SK-N-MC (cell line): Measurements from ENCODE around the gene PPM1L.
"Not testable (repeated sequence)": the region's sequence is repeated elsewhere in the genome, so short reads cannot be mapped to it uniquely, and the experiment has no call there.

Experiments used
- DNase-seq: peaks from one replicate; pipeline ENCODE4 v3.0.0-alpha.2; 2011; ENCODE audit warnings: low read depth, low spot score
- H3K27ac ChIP-seq: fragments of 200-600 bp; sonication (generic); 2 replicates; pipeline ENCODE4 v1.5.1; 2016; ENCODE audit warnings: mixed run types
- H3K36me3 ChIP-seq: fragments of 200-600 bp; sonication (generic); 2 replicates; pipeline ENCODE4 v1.6.1; 2017; ENCODE audit warnings: antibody characterized with exemption, low read length, mixed read lengths; ENCODE audit not compliant: insufficient read depth
- H3K4me3 ChIP-seq: fragments of 200-600 bp; sonication (generic); 2 replicates; pipeline ENCODE4 v1.5.1; 2016
- H3K9ac ChIP-seq: fragments of 200-600 bp; sonication (generic); 2 replicates; pipeline ENCODE4 v1.8.0; 2017; ENCODE audit warnings: mixed run types, mixed read lengths; ENCODE audit not compliant: insufficient read length
- H3K9me3 ChIP-seq: fragments of 200-600 bp; sonication (generic); 2 replicates; pipeline ENCODE4 v1.6.1; 2017; ENCODE audit warnings: low read depth, mild to moderate bottlenecking, antibody characterized with exemption, low read length, moderate library complexity, mixed read lengths
- EZH2 ChIP-seq: fragments of 200-600 bp; sonication (generic); IDR thresholded peaks from one replicate; pipeline ENCODE4 v1.6.1; 2017; ENCODE audit warnings: antibody characterized with exemption
- FOXP2 ChIP-seq: optimal IDR thresholded peaks from 2 replicates; pipeline ENCODE3; 2011; ENCODE audit warnings: mild to moderate bottlenecking, moderate library complexity; ENCODE audit not compliant: insufficient read depth; ENCODE audit errors: extremely low read length, control extremely low read depth
- POLR2AphosphoS5 ChIP-seq: IDR thresholded peaks from 2 replicates; pipeline ENCODE4 v1.6.1; 2012; ENCODE audit warnings: mild to moderate bottlenecking, low read depth, low read length, borderline replicate concordance

Gene PPM1L

DNA sequence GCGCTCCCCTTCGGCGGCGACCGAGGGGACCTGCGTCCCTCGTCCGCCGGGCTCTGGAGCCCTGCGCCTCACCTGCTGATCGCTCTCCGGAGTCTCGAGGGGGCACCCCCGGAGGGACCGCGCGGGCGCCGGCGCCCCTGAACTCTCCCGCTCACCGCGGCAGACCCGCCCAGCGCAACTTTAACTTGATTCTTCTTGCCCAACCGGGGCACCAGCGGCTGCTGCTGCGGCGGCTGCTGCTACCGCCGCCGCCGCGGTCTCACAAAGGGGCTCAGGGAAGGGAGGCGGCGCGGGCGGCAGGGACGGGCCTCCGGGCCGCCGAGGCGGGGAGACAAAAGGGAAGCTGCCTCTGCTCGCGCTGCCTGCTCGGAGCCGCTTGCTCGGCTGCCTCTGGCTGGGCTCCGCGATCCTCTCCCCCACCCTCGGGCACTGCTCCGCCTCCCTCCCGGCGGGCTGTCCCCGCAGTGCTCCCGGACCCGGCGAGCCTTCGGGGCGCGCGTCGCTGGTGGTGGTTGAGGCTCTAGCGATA, at the start of gene PPM1L:
PPM1L (plus strand) TSS at position 456 of the 529 bp plus-strand sequence.
- TF ChIP-seq POLR2AphosphoS5 (no peak), EZH2 (no peak), FOXP2 (no peak)
- no peak for DNase-seq

DNA sequence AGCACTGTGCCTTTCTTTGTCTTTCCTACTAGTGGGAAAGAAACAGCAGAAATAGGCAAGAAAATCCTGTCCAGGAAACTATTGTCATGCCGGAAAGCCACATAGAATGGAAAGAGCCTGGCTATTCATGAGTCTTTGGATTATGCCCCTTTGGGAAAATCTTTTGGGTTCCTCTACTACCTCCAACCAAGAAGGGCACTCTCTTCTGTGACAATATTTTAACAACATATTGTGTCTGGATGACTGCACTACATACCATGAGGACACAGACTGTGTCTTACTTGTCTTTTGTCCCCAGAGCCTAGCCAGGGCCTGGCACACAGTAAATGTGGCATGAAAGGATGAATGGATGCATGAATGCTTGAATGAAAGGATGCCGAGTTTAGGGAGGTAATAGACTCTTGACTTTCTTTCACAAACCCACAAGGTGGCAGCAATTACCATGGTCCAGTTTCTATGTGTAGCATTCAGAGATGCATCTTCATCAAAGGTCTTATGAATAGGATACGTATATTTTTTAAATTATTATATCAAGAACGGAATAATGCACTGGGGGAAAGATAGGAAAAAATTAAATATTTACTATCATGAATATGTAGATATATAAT, 48.7 kb upstream of the PPM1L start:
- no peaks in the 10 kb centered on the region for H3K36me3 ChIP-seq
- TF ChIP-seq FOXP2 = no peak
- TF ChIP-seq POLR2AphosphoS5 = no peak
- no peak for TF ChIP-seq EZH2
- no peak overlapping the region for H3K4me3 ChIP-seq
- no peaks in the 10 kb centered on the region for H3K9me3 ChIP-seq
- no peak overlapping the region for H3K9ac ChIP-seq
- no peak overlapping the region for H3K27ac ChIP-seq
- DNase-seq = peak; percentile 48

More for the DNA sequence above, at the start of gene PPM1L:
- H3K4me3 ChIP-seq = peak within 1 kb of the TSS; percentile 83
- H3K36me3 ChIP-seq = no peaks in the 10 kb centered on the region
- H3K27ac ChIP-seq = peak within 1 kb of the TSS; percentile 48; the same call in 1 of the 2 replicates
- no peaks in the 10 kb centered on the region for H3K9me3 ChIP-seq
- H3K9ac ChIP-seq = peak within 1 kb of the TSS; percentile 82

DNA sequence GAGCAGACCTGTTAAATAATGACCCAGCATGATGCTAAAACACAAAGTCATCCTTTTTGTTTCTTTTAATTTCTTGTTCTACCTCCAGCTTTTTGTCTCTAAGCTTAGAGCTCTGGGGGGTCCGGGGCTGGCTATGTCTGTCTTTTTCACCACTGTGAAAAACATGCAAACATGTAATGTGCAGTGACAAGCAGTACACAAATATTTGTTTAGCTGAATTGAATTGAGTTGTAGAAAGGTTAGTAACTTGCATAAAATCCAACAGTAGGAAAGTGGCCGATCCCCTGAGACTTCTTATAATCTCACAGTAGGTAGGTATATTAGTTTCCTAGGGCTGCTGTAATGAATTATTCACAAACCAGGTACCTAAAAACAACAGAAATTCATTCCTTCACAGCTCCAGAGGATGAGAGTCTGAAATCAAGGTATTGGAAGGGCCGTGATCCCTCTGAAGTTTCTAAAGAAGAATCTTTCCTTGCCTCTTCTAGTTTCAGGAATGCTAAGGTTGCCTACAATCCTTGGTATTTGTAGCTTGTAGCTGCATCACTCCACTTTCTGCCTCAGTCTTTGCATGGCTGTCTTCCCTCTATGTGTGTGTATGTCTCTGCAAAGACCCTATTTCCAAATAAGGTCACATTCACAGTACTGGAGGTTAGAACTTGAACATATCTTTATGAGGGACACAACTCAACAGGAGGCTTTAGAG, 46.4 kb upstream of the PPM1L start:
- no peaks in the 10 kb centered on the region for H3K9me3 ChIP-seq
- DNase-seq = no peak

DNA sequence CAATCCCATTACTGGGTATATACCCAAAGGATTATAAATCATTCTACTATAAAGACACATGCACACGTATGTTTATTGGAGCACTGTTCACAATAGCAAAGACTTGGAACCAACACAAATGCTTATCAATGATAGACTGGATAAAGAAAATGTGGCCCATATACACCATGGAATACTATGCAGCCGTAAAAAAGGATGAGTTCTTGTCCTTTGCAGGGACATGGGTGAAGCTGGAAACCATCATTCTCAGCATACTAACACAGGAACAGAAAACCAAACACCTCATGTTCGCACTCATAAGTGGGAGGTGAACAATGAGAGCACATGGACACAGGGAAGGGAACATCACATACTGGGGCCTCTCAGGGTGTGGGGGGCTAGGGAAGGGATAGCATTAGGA, 42.9 kb upstream of the PPM1L start:
- H3K9ac ChIP-seq, H3K4me3 ChIP-seq, H3K9me3 ChIP-seq, H3K27ac ChIP-seq, DNase-seq, H3K36me3 ChIP-seq: not testable (repeated sequence)

More for the DNA sequence above, 46.4 kb upstream of the PPM1L start:
- Histone ChIP-seq H3K36me3 (no peaks in the 10 kb centered on the region), H3K9ac (no peak overlapping the region), H3K27ac (no peak overlapping the region), H3K4me3 (no peak overlapping the region)
- TF ChIP-seq EZH2 (no peak), POLR2AphosphoS5 (no peak), FOXP2 (no peak)

DNA sequence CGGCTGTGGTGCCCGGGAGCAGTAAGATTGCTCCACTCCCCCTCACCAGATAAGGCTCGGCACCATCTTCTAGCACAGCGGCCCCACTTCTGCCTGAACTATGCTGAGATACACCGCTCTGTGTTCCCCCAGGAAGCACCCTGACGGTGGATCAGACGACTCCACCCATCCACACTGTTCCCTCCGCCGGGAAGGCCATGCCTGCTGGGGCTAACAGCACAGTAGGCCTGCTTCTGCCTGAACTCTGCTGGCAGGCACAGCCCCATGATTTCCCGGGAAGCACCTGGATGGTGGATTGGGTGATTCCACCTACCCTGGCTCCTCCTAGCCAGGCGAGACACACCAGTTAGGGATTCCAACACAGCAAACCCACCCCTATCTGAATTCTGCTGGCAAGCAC, 36.3 kb upstream of the PPM1L start:
- no peaks in the 10 kb centered on the region for H3K36me3 ChIP-seq
- H3K27ac ChIP-seq = no peak overlapping the region
- DNase-seq = no peak
- H3K9ac ChIP-seq = no peak overlapping the region
- no peak for TF ChIP-seq EZH2
- no peak for TF ChIP-seq POLR2AphosphoS5
- TF ChIP-seq FOXP2 = no peak
- H3K9me3 ChIP-seq = no peaks in the 10 kb centered on the region
- H3K4me3 ChIP-seq = no peak overlapping the region

DNA sequence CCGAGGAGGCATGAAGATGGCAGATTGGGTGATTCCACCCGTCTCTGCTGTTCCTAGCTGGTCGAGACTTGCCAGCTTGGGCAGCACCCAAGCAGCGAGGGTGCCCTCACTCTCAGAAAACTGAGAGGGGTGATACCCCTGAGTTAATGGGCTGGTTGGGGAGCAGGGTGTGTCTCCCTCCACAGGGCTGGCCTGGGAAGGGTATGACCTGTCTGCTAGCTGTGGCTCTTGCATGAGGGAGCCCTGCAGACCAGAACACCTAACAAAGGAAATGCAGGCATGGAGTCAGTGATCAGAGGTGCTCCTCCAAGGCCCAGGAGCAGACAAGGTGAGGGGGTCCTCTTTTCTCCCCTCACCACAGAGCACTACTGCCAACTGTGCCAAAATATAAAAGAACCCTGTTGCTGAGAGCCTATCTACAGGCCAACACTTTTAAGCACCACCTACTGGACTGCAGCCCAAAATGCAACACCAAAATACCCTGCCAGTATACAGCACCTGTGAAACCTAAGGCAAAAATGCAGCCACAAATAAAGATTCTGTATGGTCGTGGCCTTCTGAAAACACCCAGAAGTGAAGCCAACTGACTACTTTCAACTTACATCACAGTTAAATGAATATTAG, 35.8 kb upstream of the PPM1L start:
- Histone ChIP-seq H3K4me3 (no peak overlapping the region), H3K27ac (no peak overlapping the region), H3K9ac (no peak overlapping the region), H3K36me3 (no peaks in the 10 kb centered on the region), H3K9me3 (no peaks in the 10 kb centered on the region)
- no peak for DNase-seq
- TF ChIP-seq FOXP2 = no peak
- no peak for TF ChIP-seq POLR2AphosphoS5
- no peak for TF ChIP-seq EZH2

DNA sequence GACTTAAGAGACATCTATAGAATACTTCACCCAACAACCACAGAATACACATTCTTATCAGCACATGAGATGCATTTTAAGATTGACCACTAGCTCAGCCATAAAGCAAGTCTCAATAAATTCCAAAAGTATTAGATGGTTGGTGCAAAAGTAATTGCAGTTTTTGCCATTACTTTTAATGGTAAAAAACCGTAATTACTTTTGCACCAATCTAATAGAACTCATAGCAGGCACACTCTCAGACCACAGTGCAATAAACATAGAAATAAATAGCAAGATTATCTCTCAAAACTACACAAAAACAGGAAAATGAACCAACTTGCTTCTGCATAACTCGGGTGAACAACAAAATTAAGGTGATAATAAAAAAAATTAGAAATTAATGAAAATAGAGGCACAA, 33.7 kb upstream of the PPM1L start:
- H3K9ac ChIP-seq = no peak overlapping the region
- no peak for DNase-seq
- H3K36me3 ChIP-seq = no peaks in the 10 kb centered on the region
- TF ChIP-seq FOXP2 (no peak), EZH2 (no peak)
- H3K4me3 ChIP-seq = no peak overlapping the region
- no peaks in the 10 kb centered on the region for H3K9me3 ChIP-seq
- H3K27ac ChIP-seq = no peak overlapping the region

DNA sequence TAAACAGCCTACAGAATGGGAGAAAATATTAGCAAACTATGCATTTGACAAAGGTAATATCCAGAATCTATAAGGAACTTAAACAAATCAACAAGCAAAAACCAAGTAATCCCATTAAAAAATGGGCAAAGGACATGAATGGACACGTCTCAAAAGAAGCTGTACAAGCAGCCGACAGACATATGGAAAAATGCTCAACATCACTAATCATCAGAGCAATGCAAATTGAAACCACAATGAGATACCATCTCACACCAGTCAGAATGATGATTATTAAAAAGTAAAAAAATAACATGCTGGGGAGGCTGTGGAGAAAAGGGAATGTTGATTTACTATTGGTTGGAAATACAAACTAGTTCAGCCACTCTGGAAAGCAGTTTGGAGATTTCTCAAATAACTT, 30.7 kb upstream of the PPM1L start:
- TF ChIP-seq FOXP2 (no peak), POLR2AphosphoS5 (no peak), EZH2 (no peak)
- no peaks in the 10 kb centered on the region for H3K9me3 ChIP-seq
- H3K36me3 ChIP-seq = no peaks in the 10 kb centered on the region
- H3K27ac ChIP-seq = no peak overlapping the region
- H3K9ac ChIP-seq = no peak overlapping the region
- no peak for DNase-seq
- H3K4me3 ChIP-seq = no peak overlapping the region

DNA sequence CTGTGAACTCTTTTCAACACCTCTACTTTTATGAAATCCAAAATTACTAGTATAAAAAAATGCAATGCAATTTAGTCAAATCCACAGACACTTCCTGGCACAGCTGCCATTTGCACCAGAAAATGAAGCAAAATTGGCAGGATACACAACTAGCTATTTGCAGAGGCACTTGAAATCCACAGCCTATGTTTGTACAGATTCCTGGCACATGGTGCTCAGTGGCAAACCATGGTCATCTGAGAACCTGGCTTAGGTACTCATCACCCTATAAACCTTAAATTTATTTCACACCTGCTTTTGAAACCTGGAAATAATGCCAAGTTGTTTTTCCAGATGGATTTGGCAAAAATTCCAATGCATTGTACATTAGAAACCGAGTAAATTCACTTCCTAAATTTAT, 20.2 kb upstream of the PPM1L start:
- TF ChIP-seq FOXP2 = no peak
- no peak for TF ChIP-seq EZH2
- TF ChIP-seq POLR2AphosphoS5 = no peak
- Histone ChIP-seq H3K4me3 (no peak overlapping the region), H3K9me3 (no peaks in the 10 kb centered on the region), H3K9ac (no peak overlapping the region), H3K27ac (no peak overlapping the region), H3K36me3 (no peaks in the 10 kb centered on the region)
- DNase-seq = no peak
